Kidney glomerular epithelial cell (primary cell): ENCODE results near the gene VEGFA.

Experiments used
- DNase-seq: peaks from one replicate; lab custom pipeline; 2025; lab: John Stamatoyannopoulos, UW

VEGFA gene

GRCh38 chr6:43821101-43821886 lies 51.3 kb downstream of the VEGFA start:
- DNase-seq = no peak

DNA sequence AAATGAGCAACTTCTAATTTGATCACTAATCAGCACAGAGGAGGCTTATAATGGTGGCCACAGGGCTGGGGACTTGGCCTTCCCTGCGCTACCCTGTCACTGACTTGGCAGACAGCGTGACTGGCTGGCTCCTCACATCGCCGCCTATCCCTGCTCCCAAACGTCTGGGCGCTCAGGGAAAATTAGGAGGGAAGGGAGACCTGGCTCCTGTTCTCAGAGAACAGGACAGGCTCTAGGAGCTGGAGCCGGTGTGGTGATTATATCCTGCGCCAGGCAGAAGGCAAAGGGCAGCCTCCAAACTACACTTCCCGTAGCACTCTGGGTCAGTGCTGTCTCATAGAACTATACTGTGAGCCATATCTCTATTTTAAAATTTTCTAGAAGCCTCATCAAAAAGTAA lies 53.4 kb downstream of the VEGFA start:
- DNase-seq = no peak

- DNase-seq = peak; percentile 52
Measured at GRCh38 chr6:43823879-43824702, 54.1 kb downstream of the VEGFA start.

GRCh38 chr6:43824703-43825064 lies 54.7 kb downstream of the VEGFA start:
- no peak for DNase-seq

DNA sequence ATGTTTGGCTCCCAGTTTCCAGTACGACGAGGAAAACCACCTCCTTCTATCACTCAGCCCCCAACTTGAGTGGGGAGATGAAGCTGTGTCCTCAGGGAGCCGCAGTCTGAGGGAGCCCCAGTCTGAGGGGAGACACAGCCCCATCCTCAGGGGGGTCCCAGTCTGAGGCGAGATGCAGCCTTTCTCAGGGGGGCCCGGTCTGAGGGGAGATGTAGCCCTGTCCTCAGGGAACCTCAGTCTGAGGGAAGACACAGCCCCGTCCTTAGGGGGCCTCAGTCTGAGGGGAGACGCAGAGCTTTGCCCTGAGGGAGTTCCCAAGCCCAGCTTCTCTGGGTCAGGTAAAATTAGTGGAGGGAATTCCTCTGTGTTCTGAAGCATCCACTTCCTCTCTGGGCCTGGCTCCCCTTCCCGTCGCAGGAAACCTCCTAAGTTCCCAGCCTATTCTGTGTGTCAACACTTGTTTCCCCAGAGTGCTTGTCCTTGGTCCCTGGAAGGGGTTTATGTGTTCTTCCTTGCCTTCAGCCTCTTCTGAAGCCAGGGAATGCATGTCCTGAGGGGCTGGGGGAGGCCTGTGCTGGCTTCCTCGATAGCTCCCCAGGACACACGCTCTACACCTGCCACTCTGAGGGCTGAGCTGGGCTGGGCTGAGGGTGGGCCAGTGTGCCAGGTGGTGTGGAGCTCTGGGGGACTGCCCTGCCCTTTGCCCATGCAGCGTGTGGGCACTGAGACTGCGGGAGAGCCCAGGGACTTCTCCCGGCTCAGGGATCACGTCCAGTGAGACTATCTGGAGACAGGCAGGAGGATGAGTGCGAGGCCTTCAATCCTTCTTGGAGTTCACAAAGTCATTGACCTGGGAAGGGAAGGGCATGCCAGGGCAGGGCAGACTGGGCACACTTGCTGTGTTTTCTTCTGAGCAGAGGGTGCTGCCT lies 55.4 kb downstream of the VEGFA start:
- DNase-seq = no peak

GRCh38 chr6:43826730-43827129 lies 56.7 kb downstream of the VEGFA start:
- DNase-seq = no peak

DNA sequence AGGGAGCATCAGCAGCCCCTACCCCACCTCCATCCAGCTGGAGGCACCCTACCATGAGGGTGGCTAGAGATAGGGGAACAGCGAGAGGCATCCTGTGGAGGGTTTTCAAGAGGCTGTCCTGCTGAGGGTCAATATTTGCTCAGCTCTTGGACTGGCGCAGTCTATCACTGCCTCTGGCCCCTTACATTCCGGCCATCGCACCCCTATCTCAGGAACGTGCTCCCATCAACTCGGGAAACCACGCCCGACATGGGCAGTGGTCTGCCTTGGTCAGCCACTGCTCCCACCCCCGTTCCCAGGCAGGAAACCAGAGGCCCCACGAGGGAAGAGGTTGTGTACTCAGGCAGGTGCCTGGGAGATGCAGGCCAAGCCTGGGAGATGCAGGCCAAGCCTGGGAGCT lies 57.9 kb downstream of the VEGFA start:
- DNase-seq = no peak

DNA sequence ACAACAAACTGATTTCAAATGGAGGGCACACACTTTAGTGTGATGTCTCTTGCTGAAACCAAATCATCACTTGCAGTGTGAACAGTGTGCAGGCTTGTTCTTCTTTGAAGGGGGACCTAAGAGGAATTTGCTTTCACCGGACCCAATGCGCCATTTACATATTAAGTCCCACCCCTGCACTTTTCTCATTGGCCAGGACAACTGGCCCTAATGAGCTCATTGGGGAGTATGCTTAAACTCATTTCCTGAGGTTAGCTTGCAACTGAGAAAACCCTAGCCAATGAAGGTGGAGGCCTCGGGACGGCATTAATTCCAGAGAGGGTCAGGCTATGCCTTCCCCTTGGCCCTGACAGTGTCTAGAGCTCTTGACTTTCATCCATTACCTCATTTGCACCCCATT lies 58.7 kb downstream of the VEGFA start:
- no peak for DNase-seq

- no peak for DNase-seq
Measured at GRCh38 chr6:43829470-43829869, 59.5 kb downstream of the VEGFA start.

DNA sequence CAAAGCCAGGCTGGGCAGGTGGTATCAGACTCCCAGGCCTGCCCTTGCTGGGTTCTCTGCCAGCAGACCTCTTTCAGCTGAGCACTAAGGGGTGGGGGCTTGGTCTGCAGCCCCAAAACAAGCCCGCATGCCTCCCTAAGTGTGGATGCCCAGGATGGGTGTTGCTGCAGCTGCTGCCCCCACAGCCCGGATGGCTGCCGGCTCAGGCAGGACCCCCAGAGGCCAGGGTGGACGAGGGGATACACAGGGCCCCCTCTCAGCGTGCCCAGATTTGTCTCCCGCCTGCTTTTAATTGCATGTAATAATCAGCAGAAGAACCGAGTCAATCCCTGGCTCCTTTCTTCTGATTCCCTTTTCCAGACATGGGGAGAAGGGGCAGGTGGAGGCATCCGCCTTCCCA lies 60.8 kb downstream of the VEGFA start:
- no peak for DNase-seq

DNA sequence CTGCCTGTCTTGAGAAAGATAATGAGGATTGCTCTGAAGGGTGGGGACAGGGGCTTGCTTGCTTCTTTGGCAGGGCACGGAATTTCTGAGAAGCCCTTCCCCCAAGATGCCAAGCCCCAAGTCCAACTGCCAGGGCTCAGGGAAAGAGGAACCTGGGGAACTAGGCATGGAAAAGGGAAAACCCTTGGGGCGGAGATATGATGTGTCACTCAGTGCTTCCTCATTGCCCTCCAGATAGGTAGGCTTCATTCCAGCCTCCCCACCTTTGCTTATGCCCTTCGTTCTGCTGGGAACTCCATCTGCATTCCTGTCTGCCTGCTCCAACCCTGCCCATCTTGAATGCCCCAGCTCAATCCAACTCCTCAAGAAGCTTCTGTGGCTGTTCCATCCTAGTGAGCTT lies 61.2 kb downstream of the VEGFA start:
- no peak for DNase-seq

DNA sequence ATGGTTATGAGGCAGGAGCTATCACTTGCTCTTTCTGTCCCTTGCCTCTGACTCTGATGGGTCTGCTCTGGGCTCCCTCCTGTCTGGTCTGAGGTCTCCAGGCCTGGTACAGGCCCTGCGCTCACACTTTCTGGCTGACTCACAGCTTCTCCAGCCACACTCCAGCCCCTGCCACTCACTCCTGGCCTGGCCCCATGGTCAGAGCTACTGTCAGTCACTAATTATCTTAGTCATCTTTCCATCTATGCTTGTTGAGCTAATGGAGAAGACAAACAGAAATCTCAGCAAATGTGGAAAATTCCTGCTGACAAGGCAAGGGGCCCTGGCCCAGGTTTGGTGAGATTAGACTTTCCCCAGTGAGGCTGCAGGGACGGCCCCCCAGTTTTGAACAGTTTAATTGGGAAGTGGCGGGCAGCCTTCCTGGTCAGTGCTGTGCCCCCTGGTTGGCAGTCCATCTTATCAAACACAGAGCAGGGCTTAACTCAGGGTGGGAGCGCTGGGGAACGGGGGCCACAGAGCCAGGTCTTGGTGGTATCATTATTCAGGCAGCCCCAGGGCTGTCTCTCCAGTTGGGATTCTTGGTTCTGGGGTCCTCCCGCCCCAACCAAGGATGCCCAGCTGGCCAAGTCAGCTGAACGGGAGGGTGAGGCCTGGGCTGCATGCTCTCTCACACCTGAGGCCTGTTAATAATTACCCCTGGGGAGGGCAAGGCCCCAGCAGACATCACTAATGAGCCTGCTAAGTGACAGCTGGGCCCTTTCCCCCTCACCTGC lies 63.4 kb downstream of the VEGFA start:
- DNase-seq = peak; percentile 91

DNA sequence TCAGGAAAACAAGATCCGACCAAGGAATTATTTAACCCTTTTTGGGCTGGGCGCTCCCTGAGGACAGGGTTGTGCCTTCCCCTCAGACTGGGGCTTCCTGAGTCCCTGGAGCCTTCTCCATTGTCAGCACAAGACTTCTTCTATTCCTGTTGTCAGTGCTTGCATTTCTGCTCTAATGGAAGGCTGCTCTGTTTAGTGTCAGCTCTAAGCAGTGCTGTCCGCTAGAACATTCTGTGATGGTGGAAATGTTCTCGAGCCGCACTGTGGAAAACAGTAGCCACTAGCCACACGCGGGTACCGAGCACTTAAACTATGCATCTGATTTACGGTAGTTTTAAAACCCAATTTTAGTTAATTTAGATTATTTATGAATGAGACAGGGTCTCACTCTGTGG lies 64.0 kb downstream of the VEGFA start:
- no peak for DNase-seq

GRCh38 chr6:43834528-43835155 lies 64.6 kb downstream of the VEGFA start:
- DNase-seq = no peak

GRCh38 chr6:43835872-43836419 lies 65.9 kb downstream of the VEGFA start:
- DNase-seq = no peak
